IPS-18c (cell line): ENCODE data around the gene ZNF839.
"Not testable (repeated sequence)": the region's sequence is repeated elsewhere in the genome, so short reads cannot be mapped to it uniquely, and the experiment has no call there.

Experiments
- H3K4me3 ChIP-seq: 2 replicates; pipeline ENCODE4 v1.7.0; 2013; ENCODE audit warnings: low read depth, mild to moderate bottlenecking, low read length, moderate library complexity; ENCODE audit not compliant: insufficient read depth
- H3K9me3 ChIP-seq: one replicate; pipeline ENCODE4 v1.6.1; 2013; ENCODE audit warnings: mild to moderate bottlenecking, low read length, moderate library complexity; ENCODE audit not compliant: control insufficient read depth, insufficient read depth

The ZNF839 gene

DNA sequence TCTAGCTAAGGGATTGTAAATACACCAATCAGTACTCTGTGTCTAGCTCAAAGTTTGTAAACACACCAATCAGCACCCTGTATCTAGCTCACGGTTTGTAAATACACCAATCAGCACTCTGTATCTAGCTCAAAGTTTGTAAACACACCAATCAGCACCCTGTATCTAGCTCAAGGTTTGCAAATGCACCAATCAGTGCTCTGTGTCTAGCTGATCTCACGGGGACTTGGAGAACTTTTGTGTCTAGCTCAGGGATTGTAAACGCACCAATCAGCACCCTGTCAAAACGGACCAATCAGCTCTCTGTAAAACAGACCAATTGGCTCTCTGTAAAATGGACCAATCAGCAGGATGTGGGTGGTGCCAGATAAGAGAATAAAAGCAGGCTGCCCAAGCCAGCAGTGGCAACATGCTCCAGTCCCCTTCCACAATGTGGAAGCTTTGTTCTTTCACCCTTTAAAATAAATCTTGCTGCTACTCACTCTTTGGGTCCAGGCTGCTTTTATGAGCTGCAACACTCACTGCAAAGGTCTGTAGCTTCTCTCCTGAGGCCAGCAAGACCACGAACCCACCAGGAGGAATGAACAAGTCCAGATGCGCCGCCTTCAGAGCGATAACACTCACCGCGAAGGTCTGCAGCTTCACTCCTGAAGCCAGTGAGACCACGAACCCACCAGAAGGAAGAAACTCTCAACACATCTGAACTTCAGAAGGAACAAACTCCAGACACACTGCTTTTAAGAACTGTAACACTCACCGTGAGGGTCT is 21.1 kb upstream of the ZNF839 start:
- H3K4me3 ChIP-seq: not testable (repeated sequence)

DNA sequence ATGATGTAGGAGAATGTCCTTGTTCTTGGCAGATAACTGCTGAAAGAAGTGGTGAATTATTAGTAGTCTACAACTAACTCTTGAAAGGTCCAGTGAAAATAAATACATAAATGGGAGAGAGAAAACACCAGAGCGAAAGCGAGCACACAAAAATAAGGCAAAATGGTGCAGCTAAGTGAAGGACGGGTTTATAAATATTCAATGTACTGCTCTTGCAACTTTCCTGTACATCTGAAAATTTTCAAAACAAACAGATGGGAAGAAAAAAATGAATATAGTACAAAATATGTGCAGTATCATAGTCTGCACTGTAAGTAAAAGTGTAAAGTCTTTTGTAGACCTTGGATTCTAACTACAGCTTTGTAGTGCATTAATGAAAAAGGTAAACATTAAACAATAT is 15.9 kb upstream of the ZNF839 start:
- H3K4me3 ChIP-seq: no peak overlapping the region

More for the DNA sequence above, 21.1 kb upstream of the ZNF839 start:
- not testable (repeated sequence) for H3K9me3 ChIP-seq

DNA sequence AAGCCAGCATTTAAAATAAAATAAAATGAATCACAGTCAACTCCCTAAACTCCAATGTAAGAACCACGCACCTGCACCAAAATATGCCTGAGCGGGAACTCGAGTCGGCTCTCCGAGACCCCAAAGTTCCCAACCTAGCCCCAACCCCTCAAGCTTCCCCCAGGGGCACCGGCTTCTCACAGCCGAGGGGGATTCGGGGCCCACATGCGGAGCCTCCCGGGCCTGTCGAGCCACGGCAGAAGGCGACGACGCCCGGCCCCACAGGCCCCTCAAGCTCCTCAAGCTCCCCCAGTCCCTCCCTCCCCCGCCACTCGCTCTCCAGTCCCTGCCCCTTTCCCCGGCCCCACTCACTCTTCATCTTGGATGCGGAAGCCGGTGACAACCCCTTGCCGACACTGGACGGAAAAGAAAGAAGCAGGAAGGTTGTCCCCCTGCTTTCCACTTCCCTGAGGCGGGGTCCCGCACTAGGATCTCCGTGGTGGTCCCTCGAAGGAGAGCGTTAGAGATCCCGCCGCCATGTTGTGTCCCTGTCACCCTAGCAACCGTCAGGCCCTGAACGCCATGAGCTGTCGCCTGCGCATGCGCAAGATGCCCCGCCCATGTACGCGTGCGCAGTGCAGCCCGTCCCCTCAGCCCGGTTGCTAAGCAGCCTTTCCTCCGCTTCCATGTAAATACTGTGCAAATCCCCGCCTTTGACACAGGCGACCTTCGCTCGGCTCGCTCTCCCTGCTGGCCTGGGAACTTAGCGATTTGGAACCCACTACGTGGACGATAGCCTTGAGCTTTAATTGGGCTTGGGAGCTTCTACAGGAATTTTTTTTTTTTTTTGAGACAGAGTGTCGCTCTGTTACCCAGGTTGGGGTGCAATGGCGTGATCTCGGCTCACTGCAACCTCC is 14.7 kb upstream of the ZNF839 start, which contains the start of gene MOK:
Gene MOK, minus strand, starts transcription at position 554 of the 896 bp plus-strand sequence. Its CDS starts 196 bp downstream, at position 358.
- Histone ChIP-seq H3K9me3 (no peaks in the 10 kb centered on the region), H3K4me3 (peak within 1 kb of the TSS; percentile 87)

More for the DNA sequence above, 15.9 kb upstream of the ZNF839 start:
- H3K9me3 ChIP-seq: no peaks in the 10 kb centered on the region

DNA sequence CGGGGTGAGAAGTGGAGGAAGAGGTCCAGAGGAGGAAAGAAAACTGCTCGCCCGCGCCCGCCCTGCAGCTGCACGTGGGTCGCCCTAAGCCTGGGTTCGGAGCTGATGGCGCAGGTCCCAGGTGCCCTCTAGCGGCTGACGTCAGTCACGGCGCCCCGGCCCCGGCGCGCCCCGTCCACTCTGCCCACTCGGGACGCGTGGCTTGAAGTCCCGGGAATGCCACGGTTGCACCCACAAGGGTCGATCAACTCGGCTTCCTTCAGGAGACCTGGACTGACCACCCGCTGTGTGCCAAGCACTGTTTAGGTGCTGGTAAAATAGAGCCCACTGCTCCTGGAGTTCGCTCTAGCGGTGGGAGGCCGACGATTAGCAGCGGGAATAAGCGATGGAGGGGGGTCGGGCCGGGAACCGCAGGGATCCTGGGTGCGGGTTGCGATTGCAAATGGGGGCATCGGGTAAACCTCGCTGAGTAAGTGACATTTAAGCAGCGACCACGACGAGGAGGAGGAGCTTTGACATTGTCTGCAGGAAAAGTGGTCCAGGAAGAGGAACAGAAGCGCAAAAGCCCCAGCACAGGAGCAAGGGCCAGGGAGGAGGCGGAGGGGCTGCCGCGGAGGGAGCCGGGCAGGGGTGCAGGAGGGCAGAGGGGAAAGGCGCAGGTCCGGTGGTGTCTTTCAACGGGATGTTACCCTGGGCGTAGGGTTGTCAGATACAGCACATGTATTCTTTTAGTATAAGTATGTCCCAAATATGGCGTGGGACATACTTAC is 5.1 kb upstream of the ZNF839 start:
- Histone ChIP-seq H3K4me3 (peak overlapping the region; percentile 72), H3K9me3 (no peaks in the 10 kb centered on the region)

DNA sequence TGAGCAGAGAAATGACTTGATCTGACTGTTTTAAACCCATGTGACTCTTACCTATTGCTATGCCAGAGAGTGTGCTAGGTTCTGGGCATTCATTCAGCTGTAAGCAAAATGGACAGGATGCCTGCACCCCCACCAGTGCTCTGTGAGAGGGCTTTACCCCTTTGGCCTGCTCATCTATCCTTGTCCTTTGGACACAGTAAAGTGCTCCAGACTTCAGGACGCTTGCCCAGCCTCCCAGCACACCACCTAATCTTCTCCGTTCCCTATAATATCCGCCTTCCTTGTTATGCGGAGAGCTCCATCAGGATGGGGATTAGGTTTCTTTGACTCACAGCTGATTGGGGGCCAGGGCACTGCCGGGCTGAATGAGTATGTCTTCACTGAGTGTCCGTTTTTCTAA is 4.4 kb upstream of the ZNF839 start:
- H3K4me3 ChIP-seq: no peak overlapping the region

DNA sequence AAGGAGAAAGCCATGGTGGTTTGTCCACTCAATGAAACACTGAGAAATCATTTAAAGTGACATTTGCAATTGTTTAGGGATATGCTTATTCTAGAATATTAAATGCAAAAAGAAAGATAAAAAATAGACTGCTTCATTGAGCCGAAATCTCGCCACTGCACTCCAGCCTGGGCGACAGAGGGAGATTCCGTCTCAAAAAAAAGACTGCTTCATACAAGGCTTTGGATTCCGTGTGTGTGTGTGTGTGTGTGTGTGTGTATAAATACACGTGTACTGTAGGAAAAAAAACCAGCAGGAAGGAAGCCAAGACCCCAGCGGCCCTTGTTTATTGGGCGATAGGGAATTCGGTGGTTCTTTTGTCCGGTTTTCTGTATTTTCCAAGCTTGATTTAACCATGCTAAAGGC is 3.2 kb upstream of the ZNF839 start:
- H3K4me3 ChIP-seq: peak overlapping the region; percentile 50
- H3K9me3 ChIP-seq: no peaks in the 10 kb centered on the region

More for the DNA sequence above, 4.4 kb upstream of the ZNF839 start:
- H3K9me3 ChIP-seq: no peaks in the 10 kb centered on the region

DNA sequence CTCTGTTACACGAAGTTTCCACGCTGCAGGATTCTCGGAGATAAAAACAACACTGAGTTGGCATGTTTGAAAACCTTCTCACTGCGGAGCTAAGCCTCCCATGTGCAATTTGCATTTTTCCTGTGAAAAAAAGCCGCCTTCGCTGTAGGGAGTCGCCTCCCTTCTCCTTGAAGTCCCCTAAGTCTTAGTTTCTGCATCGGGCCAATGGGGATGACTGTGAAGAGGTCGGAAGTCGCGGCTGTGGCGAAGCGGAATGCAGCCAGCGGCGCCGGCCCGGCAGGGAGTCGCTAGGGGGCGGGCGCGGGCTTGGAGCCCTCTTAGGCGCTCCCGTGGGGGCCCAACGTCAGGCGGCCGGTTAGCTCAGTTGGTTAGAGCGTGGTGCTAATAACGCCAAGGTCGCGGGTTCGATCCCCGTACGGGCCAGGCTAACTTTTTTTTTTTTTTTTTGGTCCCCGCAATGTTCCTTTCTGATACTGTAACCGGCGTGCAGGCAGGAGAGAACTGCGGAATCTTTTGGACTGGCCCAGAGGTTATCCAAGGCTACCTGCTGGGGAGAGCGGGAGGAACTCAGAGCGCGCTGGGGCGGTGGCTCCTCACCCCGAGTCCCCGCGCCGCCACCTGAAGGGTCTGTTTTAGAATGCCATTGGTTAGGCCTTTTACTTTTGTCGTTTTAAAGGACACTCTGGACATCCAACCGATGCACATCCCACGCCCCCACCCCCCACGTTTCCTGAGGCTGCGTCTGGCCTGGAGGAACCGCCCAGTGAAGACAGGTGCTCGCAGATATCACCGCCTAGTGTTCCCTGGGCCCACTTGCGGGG is 2.6 kb upstream of the ZNF839 start:
- H3K9me3 ChIP-seq: no peaks in the 10 kb centered on the region
- H3K4me3 ChIP-seq: peak overlapping the region; percentile 71

DNA sequence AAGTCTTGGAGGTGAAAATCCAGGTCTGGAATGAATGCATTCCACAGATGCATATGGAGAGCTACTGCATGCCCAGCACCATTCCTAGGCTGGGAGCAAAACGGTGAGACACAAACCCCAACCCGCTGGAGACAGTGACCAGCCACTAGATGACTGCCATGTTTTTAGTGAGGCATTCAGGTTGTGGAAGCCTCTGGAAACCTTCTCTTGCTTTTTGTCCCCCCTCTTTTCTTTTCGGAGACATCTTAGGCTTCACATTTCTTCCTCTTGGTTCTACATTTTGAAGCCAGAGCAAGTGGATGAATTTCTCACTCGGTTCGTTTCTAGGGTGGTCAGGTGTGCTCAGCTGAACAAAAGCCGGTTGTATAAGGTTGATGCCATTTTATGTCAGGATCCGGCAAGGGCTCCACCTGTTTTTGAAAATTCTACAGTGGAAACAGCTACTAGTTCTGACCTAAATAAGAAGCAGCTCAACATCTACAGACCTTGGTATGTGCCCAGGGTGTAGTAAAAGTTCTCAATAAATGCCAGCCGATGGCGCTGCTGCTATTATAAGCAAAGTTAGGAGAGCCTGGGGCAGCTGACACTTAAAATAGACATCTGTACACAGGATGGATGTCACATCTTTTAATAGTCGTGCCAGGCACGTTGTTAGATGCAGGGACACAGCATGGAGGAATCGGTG is 1.8 kb upstream of the ZNF839 start:
- peak overlapping the region; percentile 71 for H3K4me3 ChIP-seq

DNA sequence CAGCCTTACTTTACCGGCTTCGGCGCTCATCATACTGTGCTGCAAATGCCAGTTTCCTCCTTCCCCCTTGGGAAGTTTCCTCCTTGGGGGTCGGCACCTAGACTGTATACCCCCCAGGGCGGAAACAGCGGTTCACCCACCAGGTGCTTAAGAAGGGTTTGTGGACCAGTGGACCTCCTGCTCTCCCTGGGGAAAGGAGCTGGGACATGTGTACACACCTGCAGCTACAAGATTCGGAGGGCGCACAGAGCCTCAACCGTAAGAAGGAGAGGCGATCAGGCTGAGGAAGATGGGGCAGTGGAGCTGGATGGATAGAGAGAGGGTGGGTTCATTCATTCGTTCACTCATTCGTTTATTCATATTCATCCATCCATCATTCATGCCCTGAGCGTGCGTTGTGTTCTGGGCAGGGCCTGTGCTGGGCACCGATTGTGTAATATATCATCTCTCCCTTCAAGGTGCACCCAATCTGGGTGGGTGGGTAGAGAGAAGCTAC is 717 bp upstream of the ZNF839 start:
- Histone ChIP-seq H3K4me3 (peak overlapping the region; percentile 83), H3K9me3 (no peaks in the 10 kb centered on the region)

More for the DNA sequence above, 1.8 kb upstream of the ZNF839 start:
- H3K9me3 ChIP-seq: no peaks in the 10 kb centered on the region

DNA sequence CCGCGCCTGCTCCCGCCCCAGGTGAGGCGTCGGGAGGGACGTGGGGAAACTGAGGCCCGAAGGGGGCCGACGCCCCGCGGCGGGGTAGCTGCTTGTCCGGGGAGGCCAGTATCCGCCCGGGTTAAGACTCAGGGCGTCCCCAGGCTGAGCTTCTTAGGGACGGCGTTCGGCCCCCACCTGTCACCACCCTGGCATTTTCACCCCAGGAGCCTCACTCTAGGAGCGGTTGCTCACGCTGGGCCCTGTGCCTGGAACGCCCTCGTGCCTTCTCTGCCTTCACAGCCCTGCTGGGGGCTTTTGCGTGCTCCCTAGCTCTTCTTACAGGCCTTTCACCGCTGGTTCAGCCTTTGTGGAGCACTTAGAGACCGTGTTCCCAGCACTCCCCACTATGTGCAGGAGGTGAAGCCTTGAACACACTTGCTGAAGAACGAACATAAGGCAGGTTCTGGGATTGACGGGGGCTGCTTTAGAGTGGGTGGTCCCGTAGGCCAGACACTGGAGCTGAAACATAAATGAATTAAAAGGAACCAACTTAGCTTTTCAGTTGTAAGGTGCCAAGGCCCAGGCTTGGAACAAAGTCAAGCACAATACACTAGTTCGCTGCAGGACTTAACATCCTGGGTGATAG is 601 bp downstream of the ZNF839 start:
- no peaks in the 10 kb centered on the region for H3K9me3 ChIP-seq
- H3K4me3 ChIP-seq: peak overlapping the region; percentile 83

DNA sequence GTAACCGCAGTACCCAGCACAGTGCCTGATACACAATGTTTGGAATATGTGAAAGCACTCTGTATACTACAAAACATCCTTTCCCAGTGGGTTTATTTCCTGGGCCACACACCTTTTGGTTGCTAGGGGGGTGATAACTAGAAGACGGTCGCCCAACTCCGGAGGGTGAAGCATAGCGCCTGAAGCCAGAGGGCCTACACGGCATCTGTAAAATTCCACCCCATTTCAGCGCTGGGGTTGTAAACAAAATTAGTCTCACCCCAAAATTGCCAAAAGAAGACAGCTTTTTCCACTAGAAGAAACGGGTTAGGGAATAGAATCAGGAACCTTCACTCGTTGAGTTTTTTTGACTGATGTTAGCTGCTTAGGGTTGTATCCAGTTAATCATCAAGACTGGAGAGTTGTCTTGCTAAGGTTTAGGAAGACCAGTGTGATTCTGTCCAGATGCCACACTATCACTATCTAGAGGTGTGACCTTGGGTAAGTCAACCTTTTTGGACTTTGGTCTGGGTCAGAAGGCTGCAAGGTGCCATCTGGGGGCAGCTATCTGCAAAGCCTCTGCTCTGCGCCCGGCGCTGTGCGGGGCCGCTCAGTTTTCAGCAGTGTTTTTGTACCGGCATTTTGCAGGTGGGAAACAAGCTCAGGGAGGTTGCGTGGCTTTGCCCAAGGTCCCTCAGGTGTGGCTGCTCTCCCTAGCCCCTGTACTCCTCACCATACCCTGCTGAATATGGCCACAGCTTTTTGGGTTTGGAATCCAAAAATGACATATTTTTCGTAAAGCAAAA is 1.3 kb downstream of the ZNF839 start:
- Histone ChIP-seq H3K4me3 (peak overlapping the region; percentile 83; the same call in 1 of the 2 replicates), H3K9me3 (no peaks in the 10 kb centered on the region)

DNA sequence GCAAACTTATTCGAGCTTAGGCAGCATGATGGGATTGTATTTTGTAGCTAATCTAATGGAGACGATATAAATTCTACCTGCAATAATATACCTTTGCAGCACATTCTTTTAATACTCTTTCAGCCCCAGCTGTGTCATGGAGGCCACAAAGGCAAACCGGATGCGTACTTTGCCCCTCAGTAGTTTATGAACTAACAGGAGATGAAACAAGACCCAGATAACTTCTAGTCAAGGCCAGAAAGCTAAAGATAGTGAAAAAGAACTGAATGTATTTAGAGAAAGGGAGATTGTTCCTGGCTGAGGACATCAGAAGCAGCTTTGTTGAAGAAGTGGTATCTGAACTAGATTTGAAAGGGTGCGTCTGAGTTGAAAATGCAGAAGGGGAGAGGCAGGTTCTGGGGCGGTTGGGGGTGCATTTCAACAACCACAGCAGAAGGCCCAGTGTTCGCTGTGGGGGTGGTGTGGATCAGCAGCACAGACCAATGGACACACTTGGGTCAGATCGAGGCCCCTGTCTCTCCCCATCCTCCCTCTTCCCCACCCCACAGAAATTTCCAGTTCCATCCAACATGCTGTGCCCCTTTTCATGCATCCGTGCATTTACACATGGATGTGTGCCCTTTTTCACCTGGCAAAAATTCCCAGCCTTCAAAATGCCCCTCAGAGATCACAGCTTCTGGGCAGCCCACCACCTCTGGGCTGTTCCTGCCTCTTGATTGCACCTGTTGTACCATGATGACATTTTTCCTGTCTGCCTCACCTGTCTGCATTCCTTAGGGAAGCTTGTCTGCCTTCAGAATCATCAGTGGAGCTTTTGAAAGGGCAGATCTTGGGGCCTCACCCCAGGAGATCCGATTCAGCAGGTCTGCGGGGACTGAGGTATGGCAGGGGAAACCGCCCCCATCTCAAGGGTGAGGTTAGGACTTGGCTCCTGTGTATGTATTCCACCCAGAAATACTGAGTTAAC is 2.2 kb downstream of the ZNF839 start:
- Histone ChIP-seq H3K9me3 (no peaks in the 10 kb centered on the region), H3K4me3 (no peak overlapping the region)

DNA sequence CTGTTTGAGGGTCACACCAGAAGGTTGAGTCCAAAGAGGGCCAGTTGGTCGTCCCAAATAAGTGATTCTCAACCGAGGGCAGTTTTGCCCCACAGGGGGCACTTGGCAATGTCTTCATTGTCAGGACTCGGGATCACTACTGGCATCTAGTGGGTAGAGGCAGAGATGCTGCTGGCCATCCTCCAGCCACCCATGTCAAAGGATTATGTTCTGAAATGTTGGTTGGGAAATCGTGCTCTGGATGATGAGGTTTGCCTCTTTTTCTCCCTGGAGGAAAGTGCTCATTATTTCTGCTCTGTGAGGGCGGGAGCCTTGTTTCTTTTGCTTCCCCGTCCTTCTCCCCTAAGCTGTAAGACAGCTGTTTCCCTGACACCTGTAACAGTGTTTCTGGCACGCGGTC is 3.6 kb downstream of the ZNF839 start:
- Histone ChIP-seq H3K9me3 (no peaks in the 10 kb centered on the region), H3K4me3 (no peak overlapping the region)

DNA sequence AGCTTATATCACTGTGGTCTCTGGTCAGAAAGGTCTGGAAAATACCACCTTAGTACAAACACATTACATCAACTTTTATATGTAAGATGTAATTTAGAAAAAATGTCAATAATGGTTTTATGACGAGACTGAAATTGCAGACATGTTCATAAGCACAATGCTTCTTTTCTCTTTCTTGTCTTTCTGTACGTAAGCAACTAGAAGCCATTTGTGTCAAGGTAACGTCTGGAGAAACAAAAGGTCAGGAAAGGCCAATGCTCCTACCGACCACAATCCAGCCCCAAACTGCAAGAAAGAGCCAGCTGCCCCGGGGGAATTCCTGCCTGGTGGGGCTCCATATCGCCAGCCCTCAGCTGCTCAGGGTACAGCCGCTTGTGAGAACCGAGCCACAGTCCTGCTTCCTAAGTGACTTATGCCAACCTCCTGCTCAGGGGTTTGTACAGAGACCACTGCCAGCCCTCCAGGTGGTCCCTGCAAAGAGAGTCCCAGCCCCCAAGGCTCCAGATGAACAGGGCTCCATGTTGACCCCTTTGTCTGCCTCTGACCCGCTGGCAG is 6.3 kb downstream of the ZNF839 start:
- H3K9me3 ChIP-seq: no peaks in the 10 kb centered on the region
- H3K4me3 ChIP-seq: no peak overlapping the region
